ENCODE measurements around the gene ADISSP.

The ADISSP gene

DNA sequence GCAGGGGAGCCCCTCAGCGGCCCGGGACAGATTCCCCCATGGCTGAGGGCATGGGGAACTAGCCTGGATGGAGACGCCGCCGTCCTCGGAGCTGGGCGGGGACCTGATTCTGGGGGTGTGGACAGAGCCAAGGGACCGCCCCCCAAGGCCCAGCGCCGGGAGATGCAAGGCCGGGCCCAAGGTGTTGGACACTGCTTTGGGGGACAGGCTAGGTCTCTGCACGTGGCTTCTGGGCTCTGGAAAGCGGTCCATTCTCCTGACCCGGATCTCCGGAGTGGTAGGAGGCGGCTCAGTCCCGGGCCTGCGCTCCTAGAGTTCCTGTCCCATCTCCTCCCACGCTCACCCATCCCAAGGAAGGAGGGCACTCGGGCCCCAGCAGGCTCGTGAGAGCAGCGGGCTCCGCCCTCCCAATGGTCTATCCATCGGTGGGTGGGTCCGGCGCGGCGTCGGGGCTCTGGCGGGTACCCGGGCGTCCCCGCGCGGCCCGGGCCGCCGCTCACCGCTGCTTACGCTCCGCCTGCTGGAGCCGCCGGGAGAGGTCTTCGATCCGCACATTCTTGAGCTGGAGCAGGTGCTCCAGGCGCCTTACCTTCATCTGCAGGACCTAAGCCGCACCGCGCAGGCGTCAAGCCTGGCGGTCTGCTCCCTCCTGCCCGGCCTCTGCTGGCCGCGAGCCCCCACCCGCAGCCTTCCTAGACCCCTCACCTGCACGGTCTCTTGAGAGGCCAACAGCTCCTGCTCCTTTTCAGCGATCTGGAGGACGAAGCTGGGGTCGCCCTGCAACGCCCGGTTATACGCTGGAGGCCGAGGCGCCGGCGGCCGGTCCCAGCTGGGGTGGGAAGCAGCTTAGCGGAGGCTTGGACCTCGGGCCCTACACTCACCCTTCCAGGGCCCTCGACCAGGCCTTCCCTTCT lies 10.4 kb upstream of the ADISSP start:
- Histone ChIP-seq H3K27ac (ENCODE audit: low read depth, low read length) (no peak overlapping the region), H3K4me1 (ENCODE audit: control insufficient read depth, low read length) (peaks cover 43% of the 10 kb centered on the region), H3K27me3 (ENCODE audit: control insufficient read depth, low read length) (peaks cover 24% of the 10 kb centered on the region), H3K4me3 (ENCODE audit: low read length) (peak overlapping the region; percentile 80), H4K20me1 (ENCODE audit: control insufficient read depth, insufficient read depth, low read depth, low read length) (no peaks in the 10 kb centered on the region; the same call in 1 of the 2 replicates), H3K9me3 (ENCODE audit: control insufficient read depth, insufficient read depth, low read length) (no peaks in the 10 kb centered on the region), H3K4me2 (ENCODE audit: low read length) (peak overlapping the region; percentile 92), H3K36me3 (ENCODE audit: control insufficient read depth, low read length) (no peaks in the 10 kb centered on the region), H3F3A (ENCODE audit: control insufficient read depth, insufficient read depth) (peaks cover 7% of the 10 kb centered on the region; the same call in 1 of the 2 replicates), H3K9me2 (replicated peaks; ENCODE audit: control insufficient read depth, low read length) (no peaks in the 10 kb centered on the region), H3K79me2 (ENCODE audit: control insufficient read depth, low read length) (no peaks in the 10 kb centered on the region; the same call in 1 of the 2 replicates)
- TF ChIP-seq CTCF (IDR thresholded peaks at IDR 0.05; ENCODE audit: low read depth, low read length, poor library complexity, severe bottlenecking) (no peak), EZH2phosphoT487 (IDR thresholded peaks at IDR 0.05; ENCODE audit: borderline replicate concordance, low read length) (peak; percentile 42; the same call in 1 of the 2 replicates)

DNA sequence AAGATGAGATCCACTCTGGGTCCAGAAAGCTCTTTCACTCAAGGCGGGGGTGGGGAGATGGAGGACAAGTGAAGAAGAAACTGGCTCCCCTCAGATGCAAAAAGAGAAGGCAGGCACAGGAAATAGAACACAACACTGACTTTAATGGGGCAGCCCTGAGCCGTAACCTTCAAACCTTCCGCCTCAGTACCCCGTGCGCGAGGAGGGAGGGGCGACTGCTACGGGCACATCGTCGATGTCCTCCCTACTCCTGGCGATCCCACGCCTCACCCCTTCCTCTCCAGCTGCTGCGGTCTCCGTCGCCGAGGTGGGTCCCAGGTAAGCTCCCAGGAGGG lies 9.8 kb upstream of the ADISSP start:
- H3K9me3 ChIP-seq (ENCODE audit: control insufficient read depth, insufficient read depth, low read length): no peaks in the 10 kb centered on the region
- peaks cover 43% of the 10 kb centered on the region for H3K4me1 ChIP-seq (ENCODE audit: control insufficient read depth, low read length)
- peaks cover 24% of the 10 kb centered on the region for H3K27me3 ChIP-seq (ENCODE audit: control insufficient read depth, low read length)
- no peak overlapping the region for H3K27ac ChIP-seq (ENCODE audit: low read depth, low read length)
- peaks cover 3% of the 10 kb centered on the region; the same call in 1 of the 2 replicates for H3F3A ChIP-seq (ENCODE audit: control insufficient read depth, insufficient read depth)
- no peaks in the 10 kb centered on the region; the same call in 1 of the 2 replicates for H4K20me1 ChIP-seq (ENCODE audit: control insufficient read depth, insufficient read depth, low read depth, low read length)
- H3K4me2 ChIP-seq (ENCODE audit: low read length): peak overlapping the region; percentile 92
- no peaks in the 10 kb centered on the region for H3K36me3 ChIP-seq (ENCODE audit: control insufficient read depth, low read length)
- H3K9me2 ChIP-seq (replicated peaks; ENCODE audit: control insufficient read depth, low read length): no peaks in the 10 kb centered on the region
- TF ChIP-seq CTCF (IDR thresholded peaks at IDR 0.05; ENCODE audit: low read depth, low read length, poor library complexity, severe bottlenecking) (no peak), EZH2phosphoT487 (IDR thresholded peaks at IDR 0.05; ENCODE audit: borderline replicate concordance, low read length) (no peak)
- peak overlapping the region; percentile 80 for H3K4me3 ChIP-seq (ENCODE audit: low read length)
- H3K79me2 ChIP-seq (ENCODE audit: control insufficient read depth, low read length): no peaks in the 10 kb centered on the region

DNA sequence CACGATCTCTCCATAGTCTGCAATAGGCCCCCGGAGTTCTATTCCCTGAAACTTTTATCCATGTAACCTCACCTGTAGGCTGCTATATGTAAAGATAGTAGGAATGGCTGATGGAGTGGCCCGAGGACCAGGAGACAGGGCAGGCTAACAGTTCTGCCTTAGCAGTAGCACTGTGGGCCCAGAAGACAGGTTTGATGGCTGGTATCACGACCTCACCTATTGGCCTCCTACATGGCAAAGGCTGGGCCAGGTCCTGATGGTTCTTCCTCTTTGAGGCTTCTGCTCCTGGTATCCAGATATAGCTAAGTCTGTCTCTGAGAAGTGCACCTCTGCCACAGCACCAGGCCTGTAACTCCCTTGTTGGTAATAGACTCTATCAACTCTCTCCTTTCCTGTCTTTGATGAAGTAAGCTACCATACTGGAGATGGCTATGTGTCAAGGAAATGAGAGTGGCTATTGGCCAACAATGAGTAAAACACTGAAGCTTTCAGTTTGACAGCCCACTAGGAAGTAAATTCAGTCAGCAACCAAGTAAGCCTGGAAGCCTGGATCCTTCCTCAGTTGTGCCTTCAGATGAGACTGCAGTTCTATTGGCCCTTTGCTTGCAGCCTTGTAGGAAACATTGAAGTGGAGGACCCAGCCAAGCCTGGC lies 8.0 kb upstream of the ADISSP start:
- H3K27me3 ChIP-seq (ENCODE audit: control insufficient read depth, low read length): peaks cover 24% of the 10 kb centered on the region

More for the DNA sequence above, 8.0 kb upstream of the ADISSP start:
- no peak for TF ChIP-seq EZH2phosphoT487 (IDR thresholded peaks at IDR 0.05; ENCODE audit: borderline replicate concordance, low read length)
- no peak for TF ChIP-seq CTCF (IDR thresholded peaks at IDR 0.05; ENCODE audit: low read depth, low read length, poor library complexity, severe bottlenecking)
- Histone ChIP-seq H3F3A (ENCODE audit: control insufficient read depth, insufficient read depth) (no peaks in the 10 kb centered on the region), H3K4me3 (ENCODE audit: low read length) (no peak overlapping the region), H3K4me1 (ENCODE audit: control insufficient read depth, low read length) (peaks cover 31% of the 10 kb centered on the region), H3K9me3 (ENCODE audit: control insufficient read depth, insufficient read depth, low read length) (no peaks in the 10 kb centered on the region), H4K20me1 (ENCODE audit: control insufficient read depth, insufficient read depth, low read depth, low read length) (no peaks in the 10 kb centered on the region), H3K9me2 (replicated peaks; ENCODE audit: control insufficient read depth, low read length) (no peaks in the 10 kb centered on the region), H3K27ac (ENCODE audit: low read depth, low read length) (no peak overlapping the region), H3K36me3 (ENCODE audit: control insufficient read depth, low read length) (no peaks in the 10 kb centered on the region), H3K79me2 (ENCODE audit: control insufficient read depth, low read length) (no peaks in the 10 kb centered on the region), H3K4me2 (ENCODE audit: low read length) (no peak overlapping the region)

Measured in DOHH2 (cell line).